ELR (cell line): ENCODE data around the gene INMT.

ENCODE experiments used
- DNase-seq: peaks from one replicate; pipeline ENCODE4 v3.0.0-alpha.2; 2015; ENCODE audit warnings: low read depth

Gene INMT

GRCh38 chr7:30787486-30787885 is 35.6 kb downstream of the INMT start:
- DNase-seq: no peak

- no peak for DNase-seq
Observed at GRCh38 chr7:30788640-30789333, 36.9 kb downstream of the INMT start.

GRCh38 chr7:30789334-30789711 is 37.4 kb downstream of the INMT start:
- DNase-seq: peak; percentile 93

- DNase-seq: no peak
Observed at GRCh38 chr7:30790356-30790755, 38.4 kb downstream of the INMT start.

GRCh38 chr7:30791114-30791513 is 39.2 kb downstream of the INMT start:
- no peak for DNase-seq

- peak; percentile 33 for DNase-seq
Observed at GRCh38 chr7:30795161-30795948, 43.4 kb downstream of the INMT start.

GRCh38 chr7:30796105-30796869 is 44.4 kb downstream of the INMT start:
- DNase-seq: peak; percentile 62

- no peak for DNase-seq
Observed at GRCh38 chr7:30797176-30798040, 45.5 kb downstream of the INMT start.

GRCh38 chr7:30799206-30799975 is 47.5 kb downstream of the INMT start:
- peak; percentile 99 for DNase-seq

GRCh38 chr7:30799976-30800661 is 48.2 kb downstream of the INMT start:
- peak; percentile 22 for DNase-seq

- peak; percentile 90 for DNase-seq
Observed at GRCh38 chr7:30800785-30801252, 48.9 kb downstream of the INMT start.

GRCh38 chr7:30802812-30803211 is 50.9 kb downstream of the INMT start:
- no peak for DNase-seq

- DNase-seq: peak; percentile 97
Observed at GRCh38 chr7:30804078-30804661, 52.2 kb downstream of the INMT start.

GRCh38 chr7:30805081-30805691 is 53.3 kb downstream of the INMT start:
- no peak for DNase-seq

- no peak for DNase-seq
Observed at GRCh38 chr7:30805931-30806330, 54.0 kb downstream of the INMT start.
